ENCODE data around the gene LONP1.

Gene LONP1

DNA sequence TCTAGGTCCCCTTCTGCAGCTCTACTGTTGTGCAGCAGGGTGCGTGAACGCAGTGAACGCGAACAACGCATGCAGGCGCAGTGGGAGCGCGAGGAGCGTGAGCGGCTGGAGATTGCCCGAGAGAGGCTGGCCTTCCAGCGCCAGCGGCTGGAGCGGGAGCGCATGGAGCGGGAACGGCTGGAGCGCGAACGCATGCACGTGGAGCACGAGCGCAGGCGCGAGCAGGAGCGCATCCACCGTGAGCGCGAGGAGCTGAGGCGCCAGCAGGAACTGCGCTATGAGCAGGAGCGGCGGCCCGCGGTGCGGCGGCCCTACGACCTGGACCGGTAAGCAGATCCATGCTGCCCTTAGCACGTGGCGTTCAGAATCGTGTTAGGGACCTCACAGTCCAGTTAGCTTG lies 58.5 kb downstream of the LONP1 start:
- in situ Hi-C loops (cut with HindIII; ENCODE audit: low sequenced_read_pairs), result no loop called here
- TF ChIP-seq CTCF (IDR thresholded peaks at IDR 0.05; ENCODE audit: low read depth, low read length, missing control alignments), result no peak
- DNase-seq (ENCODE audit: low read depth), result no peak

GRCh38 chr19:5655412-5655811 lies 64.5 kb downstream of the LONP1 start:
- no peak for DNase-seq (ENCODE audit: low read depth)
- no peak for TF ChIP-seq CTCF (IDR thresholded peaks at IDR 0.05; ENCODE audit: low read depth, low read length, missing control alignments)

More for the DNA sequence above, 58.5 kb downstream of the LONP1 start:
- no peak overlapping the region for H3K4me3 ChIP-seq (ENCODE audit: low read depth, low read length)

DNA sequence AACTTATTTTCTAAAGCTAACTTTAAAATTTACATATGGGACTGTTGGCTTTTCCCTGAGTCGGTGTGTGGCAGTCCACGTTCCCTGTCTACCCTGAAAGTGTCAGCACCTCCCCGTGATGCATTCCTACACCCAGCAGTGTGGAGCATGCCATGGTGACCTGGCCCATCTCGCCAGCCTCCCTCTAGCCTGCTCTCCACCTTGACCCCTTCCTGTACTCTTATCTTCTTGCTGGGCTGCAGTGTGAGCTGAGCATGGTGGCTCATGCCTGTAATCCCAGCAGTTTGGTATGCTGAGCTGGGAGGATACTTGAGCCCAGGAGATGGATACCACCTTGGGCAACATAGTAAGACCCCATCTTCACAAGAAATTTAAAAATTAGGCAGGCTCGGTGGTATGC lies 65.0 kb downstream of the LONP1 start:
- TF ChIP-seq CTCF (IDR thresholded peaks at IDR 0.05; ENCODE audit: low read depth, low read length, missing control alignments), result no peak
- no peak for DNase-seq (ENCODE audit: low read depth)
- in situ Hi-C loops (cut with HindIII; ENCODE audit: low sequenced_read_pairs), result loop anchor here (10.0 kb wide), 1 partner anchor 50 kb away; no protein-coding TSS in a partner anchor
- H3K4me3 ChIP-seq (ENCODE audit: low read depth, low read length), result no peak overlapping the region

More at GRCh38 chr19:5655412-5655811, 64.5 kb downstream of the LONP1 start:
- H3K4me3 ChIP-seq (ENCODE audit: low read depth, low read length), result no peak overlapping the region
- in situ Hi-C loops (cut with HindIII; ENCODE audit: low sequenced_read_pairs), result loop anchor here (10.0 kb wide), 1 partner anchor 51 kb away; no protein-coding TSS in a partner anchor

DNA sequence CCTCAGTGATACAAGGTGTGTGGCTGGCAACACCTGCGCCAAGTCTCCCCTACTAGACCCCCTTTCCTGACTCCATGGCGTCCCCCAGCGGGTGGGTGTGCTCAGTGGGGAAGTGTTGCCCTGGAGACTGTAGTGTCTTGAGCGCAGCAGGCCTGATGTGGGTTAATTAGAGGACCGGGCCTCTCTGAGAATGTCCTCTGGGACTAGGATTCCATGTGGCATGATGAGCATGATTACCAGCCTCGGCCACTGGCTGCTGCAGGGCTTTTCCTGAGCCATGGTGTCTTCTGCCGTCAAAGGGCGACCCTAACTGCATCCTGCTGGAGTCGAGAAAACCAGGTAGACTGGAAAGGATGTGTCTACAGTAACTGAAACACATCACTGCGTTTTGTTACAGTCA lies 67.7 kb downstream of the LONP1 start:
- no peak overlapping the region for H3K4me3 ChIP-seq (ENCODE audit: low read depth, low read length)
- TF ChIP-seq CTCF (IDR thresholded peaks at IDR 0.05; ENCODE audit: low read depth, low read length, missing control alignments), result no peak
- in situ Hi-C loops (cut with HindIII; ENCODE audit: low sequenced_read_pairs), result loop anchor here (10.0 kb wide), 1 partner anchor 47 kb away; no protein-coding TSS in a partner anchor
- DNase-seq (ENCODE audit: low read depth), result no peak

- in situ Hi-C loops (cut with HindIII; ENCODE audit: low sequenced_read_pairs), result loop anchor here (10.0 kb wide), 1 partner anchor 47 kb away; no protein-coding TSS in a partner anchor
- no peak for DNase-seq (ENCODE audit: low read depth)
- H3K4me3 ChIP-seq (ENCODE audit: low read depth, low read length), result no peak overlapping the region
- peak; percentile 8 for TF ChIP-seq CTCF (IDR thresholded peaks at IDR 0.05; ENCODE audit: low read depth, low read length, missing control alignments)
Observed at GRCh38 chr19:5651361-5651760, 68.6 kb downstream of the LONP1 start.

DNA sequence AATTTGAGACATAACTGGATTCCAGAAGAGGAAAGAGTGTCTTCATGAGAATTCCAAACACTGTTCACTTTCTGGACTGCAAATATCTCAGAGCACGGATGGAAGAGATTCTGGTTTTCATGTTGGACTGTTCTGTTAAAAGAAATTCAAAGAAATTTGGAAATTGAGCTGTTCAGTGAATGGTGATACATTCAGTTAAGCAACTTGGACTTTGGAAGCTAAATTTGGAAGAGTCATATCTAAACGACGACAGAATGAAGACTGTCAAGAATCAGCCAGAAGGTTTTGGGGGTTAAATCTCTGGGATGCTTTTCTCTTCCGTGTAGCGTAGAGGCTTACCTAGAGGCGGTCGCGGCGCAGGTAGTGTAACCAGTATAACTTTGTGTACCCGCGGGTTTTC lies 71.5 kb downstream of the LONP1 start:
- in situ Hi-C loops (cut with HindIII; ENCODE audit: low sequenced_read_pairs), result no loop called here
- no peak for TF ChIP-seq CTCF (IDR thresholded peaks at IDR 0.05; ENCODE audit: low read depth, low read length, missing control alignments)
- no peak overlapping the region for H3K4me3 ChIP-seq (ENCODE audit: low read depth, low read length)
- DNase-seq (ENCODE audit: low read depth), result no peak

All from astrocyte of the cerebellum (primary cell).